Left ventricle myocardium superior (tissue), 1 donor: ENCODE data around the gene EVI5. TPM values are rescaled to one million over a fixed set of nuclear protein-coding genes. Genes with fewer than 3 reads are reported as not detected.

Experiments
- total RNA-seq: library from RNA; stranded (reverse); fragmentation: NEBNext Ultra II Directional; extraction: Animal tissue kit (Norgen Biotek cat#: 25700); gene quantifications from one replicate; pipeline ENCODE4 v1.2.1, GENCODE V29; 2021
- donor health status: DM: no; HTN: yes; CAD: no; lungs with severe emphysema.

Gene EVI5
- total RNA-seq, 1 donor from 2014 or later: 21.2 TPM

Other genes with a start within 250 kb of the EVI5 start
- gene RPL5, start 46.9 kb upstream of the EVI5 start, total RNA-seq: 533 TPM
- gene DIPK1A, start 176.4 kb upstream of the EVI5 start, total RNA-seq: 7.3 TPM